Measurements from ENCODE around the gene SYPL1. TPM values are rescaled to one million over a fixed set of nuclear protein-coding genes. Genes with fewer than 3 reads are reported as not detected.

The SYPL1 gene
- total and polyA plus RNA-seq, 8 donors, result 16.4 to 44.7 (median 33.5) TPM

- TF ChIP-seq, protein P1, sequence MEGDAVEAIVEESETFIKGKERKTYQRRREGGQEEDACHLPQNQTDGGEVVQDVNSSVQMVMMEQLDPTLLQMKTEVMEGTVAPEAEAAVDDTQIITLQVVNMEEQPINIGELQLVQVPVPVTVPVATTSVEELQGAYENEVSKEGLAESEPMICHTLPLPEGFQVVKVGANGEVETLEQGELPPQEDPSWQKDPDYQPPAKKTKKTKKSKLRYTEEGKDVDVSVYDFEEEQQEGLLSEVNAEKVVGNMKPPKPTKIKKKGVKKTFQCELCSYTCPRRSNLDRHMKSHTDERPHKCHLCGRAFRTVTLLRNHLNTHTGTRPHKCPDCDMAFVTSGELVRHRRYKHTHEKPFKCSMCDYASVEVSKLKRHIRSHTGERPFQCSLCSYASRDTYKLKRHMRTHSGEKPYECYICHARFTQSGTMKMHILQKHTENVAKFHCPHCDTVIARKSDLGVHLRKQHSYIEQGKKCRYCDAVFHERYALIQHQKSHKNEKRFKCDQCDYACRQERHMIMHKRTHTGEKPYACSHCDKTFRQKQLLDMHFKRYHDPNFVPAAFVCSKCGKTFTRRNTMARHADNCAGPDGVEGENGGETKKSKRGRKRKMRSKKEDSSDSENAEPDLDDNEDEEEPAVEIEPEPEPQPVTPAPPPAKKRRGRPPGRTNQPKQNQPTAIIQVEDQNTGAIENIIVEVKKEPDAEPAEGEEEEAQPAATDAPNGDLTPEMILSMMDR (IDR thresholded peaks at IDR 0.05), result no peak
- no peak for FAIRE-seq
These were observed 3.1 kb downstream of the SYPL1 start for GRCh38 chr7:106108991-106109390.

DNA sequence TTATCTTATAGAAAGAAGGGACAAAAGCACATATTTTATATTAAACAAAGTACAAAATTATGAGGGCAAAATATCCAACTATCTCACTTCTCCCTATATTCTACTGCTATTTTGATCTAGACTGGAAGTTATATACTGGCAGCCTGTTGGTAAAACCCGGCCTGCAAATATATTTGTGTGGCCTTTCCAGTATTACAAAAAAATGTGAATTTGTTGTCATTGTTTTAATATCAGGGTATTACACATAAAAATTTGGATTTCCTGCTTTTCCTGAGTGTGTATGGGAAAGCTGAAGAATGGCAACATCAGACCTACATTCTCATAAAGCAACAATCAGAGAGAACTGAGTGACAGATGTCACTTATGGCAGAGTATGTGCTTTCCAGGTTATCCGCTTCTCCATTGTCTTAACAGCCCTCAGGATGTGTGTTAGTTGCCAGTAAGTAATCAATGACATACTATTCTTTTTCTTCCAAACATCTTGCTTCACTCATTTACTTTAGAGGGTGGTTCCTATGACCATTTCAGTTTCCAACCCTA, 7.3 kb downstream of the SYPL1 start:
- H3K27ac ChIP-seq, result no peak overlapping the region

More at GRCh38 chr7:106108991-106109390, 3.1 kb downstream of the SYPL1 start:
- Histone ChIP-seq H3K36me3 (no peaks in the 10 kb centered on the region), H3K9me3 (no peaks in the 10 kb centered on the region), H3K27me3 (no peaks in the 10 kb centered on the region), H3K4me1 (peaks cover 5 to 24% (median 23%) of the 10 kb centered on the region in 3 donors), H3K27ac (no peak overlapping the region), H3K4me3 (no peak overlapping the region)
- 91 to 96% methylated on average over 1 of the region's 1 CpG for WGBS, 2 donors
- ATAC-seq (no peak), DNase-seq (no peak)
- intact Hi-C loops (cut with DNase I), result no loop called here

DNA sequence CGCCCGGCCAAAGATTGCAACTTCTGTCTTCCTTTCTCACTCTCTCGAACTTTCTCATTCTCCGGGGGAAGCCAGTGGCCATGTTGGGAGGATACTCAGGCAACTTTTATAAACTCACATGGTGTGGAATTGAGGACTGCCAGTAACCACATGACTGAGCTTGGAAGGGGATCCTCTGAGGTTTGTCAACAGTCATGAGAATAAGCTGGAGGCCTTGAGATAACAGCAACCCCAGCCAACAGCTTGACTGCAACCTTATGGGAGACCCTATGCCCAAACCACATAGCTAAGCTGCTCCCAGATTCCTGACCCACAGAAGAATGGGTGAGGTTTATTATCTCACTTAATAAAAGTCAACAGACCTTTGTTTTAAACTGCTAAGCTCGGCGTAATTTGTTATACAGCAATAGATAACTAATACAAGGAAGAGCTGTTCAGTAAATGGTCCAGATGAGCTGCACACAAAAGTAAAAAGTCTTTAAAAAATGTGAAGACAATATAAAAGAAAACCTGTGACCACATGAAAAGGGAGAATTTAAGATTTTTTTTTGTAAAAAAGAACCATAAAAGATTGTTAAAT, 9.6 kb downstream of the SYPL1 start:
- Histone ChIP-seq H3K4me1 (peaks cover 4 to 11% (median 7%) of the 10 kb centered on the region in 3 donors), H3K9me3 (no peaks in the 10 kb centered on the region), H3K4me3 (no peak overlapping the region), H3K27me3 (no peaks in the 10 kb centered on the region), H3K27ac (no peak overlapping the region), H3K36me3 (no peaks in the 10 kb centered on the region)
- 90 to 92% methylated on average over 6 of the region's 6 CpGs for WGBS, 2 donors
- ATAC-seq (no peak), DNase-seq (no peak), FAIRE-seq (no peak)
- TF ChIP-seq, protein P1 (IDR thresholded peaks at IDR 0.05), result no peak
- intact Hi-C loops (cut with DNase I), result no loop called here

More for the DNA sequence above, 7.3 kb downstream of the SYPL1 start:
- Histone ChIP-seq H3K27me3 (no peaks in the 10 kb centered on the region), H3K9me3 (no peaks in the 10 kb centered on the region), H3K36me3 (no peaks in the 10 kb centered on the region), H3K4me3 (no peak overlapping the region), H3K4me1 (peaks cover 5 to 20% (median 17%) of the 10 kb centered on the region in 3 donors)
- TF ChIP-seq, protein P1 (IDR thresholded peaks at IDR 0.05), result no peak
- ATAC-seq, result no peak
- WGBS, 2 donors, result 93 to 94% methylated on average over 2 of the region's 2 CpGs
- FAIRE-seq, result no peak
- intact Hi-C loops (cut with DNase I), result no loop called here
- no peak for DNase-seq

- WGBS, 2 donors, result 84 to 85% methylated on average over 3 of the region's 3 CpGs
- intact Hi-C loops (cut with DNase I), result no loop called here
- DNase-seq, result no peak
- H3K27me3 ChIP-seq, result no peaks in the 10 kb centered on the region
- FAIRE-seq, result no peak
- ATAC-seq, result no peak
- H3K27ac ChIP-seq, result no peak overlapping the region
- no peak overlapping the region for H3K4me3 ChIP-seq
- TF ChIP-seq, protein P1 (IDR thresholded peaks at IDR 0.05), result no peak
- no peaks in the 10 kb centered on the region for H3K36me3 ChIP-seq
- H3K4me1 ChIP-seq, result peaks cover 4 to 11% (median 7%) of the 10 kb centered on the region in 3 donors
- H3K9me3 ChIP-seq, result no peaks in the 10 kb centered on the region
These were observed 10.4 kb downstream of the SYPL1 start for GRCh38 chr7:106101726-106102125.

Measured in pancreas (tissue), 10 donors.